ENCODE results near the gene B9D1.

The B9D1 gene

GRCh38 chr17:19299214-19299747 lies 63.2 kb downstream of the B9D1 start:
- no peaks in the 10 kb centered on the region for H3K9me2 ChIP-seq (replicated peaks; ENCODE audit: insufficient read depth, low read length)
- H3K36me3 ChIP-seq (replicated peaks; ENCODE audit: insufficient read depth, low read length), result no peaks in the 10 kb centered on the region
- TF ChIP-seq CTCF (IDR thresholded peaks at IDR 0.05; ENCODE audit: low read length), result no peak
- TF ChIP-seq EZH2 (optimal IDR thresholded peaks at IDR 0.05; ENCODE audit: low read depth, low read length), result no peak
- no peak for TF ChIP-seq EZH2phosphoT487 (IDR thresholded peaks at IDR 0.05; ENCODE audit: low read length)
- no peaks in the 10 kb centered on the region for H3K9me3 ChIP-seq (replicated peaks; ENCODE audit: insufficient read depth, low read length)
- H3K27ac ChIP-seq (ENCODE audit: low read length), result no peak overlapping the region
- DNase-seq, result no peak
- peaks cover 7% of the 10 kb centered on the region; the same call in 1 of the 2 replicates for H3F3A ChIP-seq (ENCODE audit: insufficient read depth, low read length)
- H3K27me3 ChIP-seq (replicated peaks; ENCODE audit: insufficient read depth, low read length), result no peaks in the 10 kb centered on the region
- H3K9ac ChIP-seq (ENCODE audit: low read length), result no peak overlapping the region
- H3K4me3 ChIP-seq (ENCODE audit: low read length), result no peak overlapping the region
- H3K4me1 ChIP-seq (ENCODE audit: low read length), result peaks cover 25% of the 10 kb centered on the region
- H4K20me1 ChIP-seq (ENCODE audit: insufficient read depth, low read length), result no peaks in the 10 kb centered on the region
- no peak overlapping the region for H3K4me2 ChIP-seq (ENCODE audit: low read depth, low read length)
- H3K79me2 ChIP-seq (ENCODE audit: low read length), result peaks cover 3% of the 10 kb centered on the region
- no peak overlapping the region for H2AFZ ChIP-seq (ENCODE audit: low read length)

GRCh38 chr17:19298569-19299213 lies 63.8 kb downstream of the B9D1 start:
- H3F3A ChIP-seq (ENCODE audit: insufficient read depth, low read length), result 0 out of 2 replicates have a peak, but pooled peaks cover 4% of the 10 kb centered on the region
- no peak overlapping the region for H2AFZ ChIP-seq (ENCODE audit: low read length)
- no peak overlapping the region for H3K27ac ChIP-seq (ENCODE audit: low read length)
- peaks cover 19% of the 10 kb centered on the region for H3K4me1 ChIP-seq (ENCODE audit: low read length)
- H3K36me3 ChIP-seq (replicated peaks; ENCODE audit: insufficient read depth, low read length), result no peaks in the 10 kb centered on the region
- H3K9me3 ChIP-seq (replicated peaks; ENCODE audit: insufficient read depth, low read length), result no peaks in the 10 kb centered on the region
- no peak for DNase-seq
- H3K9me2 ChIP-seq (replicated peaks; ENCODE audit: insufficient read depth, low read length), result no peaks in the 10 kb centered on the region
- H3K4me2 ChIP-seq (ENCODE audit: low read depth, low read length), result no peak overlapping the region
- no peak overlapping the region for H3K9ac ChIP-seq (ENCODE audit: low read length)
- no peaks in the 10 kb centered on the region for H3K79me2 ChIP-seq (ENCODE audit: low read length)
- TF ChIP-seq EZH2 (optimal IDR thresholded peaks at IDR 0.05; ENCODE audit: low read depth, low read length) (no peak), CTCF (IDR thresholded peaks at IDR 0.05; ENCODE audit: low read length) (no peak), EZH2phosphoT487 (IDR thresholded peaks at IDR 0.05; ENCODE audit: low read length) (no peak)
- H3K27me3 ChIP-seq (replicated peaks; ENCODE audit: insufficient read depth, low read length), result no peaks in the 10 kb centered on the region
- H4K20me1 ChIP-seq (ENCODE audit: insufficient read depth, low read length), result no peaks in the 10 kb centered on the region
- H3K4me3 ChIP-seq (ENCODE audit: low read length), result no peak overlapping the region

DNA sequence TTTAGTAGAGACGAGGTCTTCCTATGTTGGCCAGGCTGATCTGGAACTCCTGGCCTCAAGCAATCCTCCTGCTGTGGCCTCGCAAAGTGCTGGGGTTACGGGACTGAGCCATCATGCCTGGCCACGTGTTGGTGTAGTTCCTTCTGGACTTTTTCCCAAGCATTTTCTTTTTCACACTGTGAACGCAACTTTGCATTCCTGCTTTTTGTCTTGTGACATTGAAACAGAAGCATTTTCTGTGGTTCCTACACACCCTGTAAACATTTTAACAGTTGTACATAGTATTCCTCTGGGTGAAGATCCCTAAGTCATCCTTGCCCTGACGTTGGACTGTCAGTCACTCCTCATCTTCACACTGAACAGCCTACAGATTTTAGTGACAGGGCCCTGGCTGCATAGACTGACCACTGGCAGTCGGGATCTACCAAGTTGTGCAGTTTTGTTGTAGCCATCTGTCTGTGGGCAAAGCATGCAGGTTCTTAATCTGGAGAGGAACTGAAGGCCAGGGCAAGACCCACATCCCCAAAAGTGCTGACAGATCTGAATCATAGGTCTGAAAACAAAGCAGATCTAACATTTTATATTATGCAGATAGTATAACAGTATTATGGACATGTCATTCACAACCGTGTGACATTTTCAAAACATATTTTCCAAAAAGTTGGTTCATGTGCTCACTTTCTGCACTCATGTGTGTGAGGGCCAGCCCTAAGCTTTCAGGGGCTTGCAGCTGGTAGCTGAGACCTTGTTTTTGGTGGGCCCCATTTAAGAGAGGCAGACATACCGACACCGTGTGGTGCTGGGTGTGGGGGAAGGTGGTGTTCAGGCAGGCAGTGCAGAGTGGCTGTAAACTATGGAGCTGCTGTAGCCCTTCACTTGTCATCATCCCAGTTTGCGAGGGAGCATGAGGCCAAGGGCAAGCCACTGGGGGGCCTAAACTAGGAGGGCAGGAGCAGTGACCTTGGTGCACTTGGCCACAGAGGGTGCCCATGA lies 65.4 kb downstream of the B9D1 start:
- no peak overlapping the region for H3K9ac ChIP-seq (ENCODE audit: low read length)
- no peaks in the 10 kb centered on the region for H3K36me3 ChIP-seq (replicated peaks; ENCODE audit: insufficient read depth, low read length)
- no peak for TF ChIP-seq EZH2phosphoT487 (IDR thresholded peaks at IDR 0.05; ENCODE audit: low read length)
- no peak for TF ChIP-seq EZH2 (optimal IDR thresholded peaks at IDR 0.05; ENCODE audit: low read depth, low read length)
- TF ChIP-seq CTCF (IDR thresholded peaks at IDR 0.05; ENCODE audit: low read length), result no peak
- peaks cover 7% of the 10 kb centered on the region; the same call in 1 of the 2 replicates for H3K4me1 ChIP-seq (ENCODE audit: low read length)
- H3F3A ChIP-seq (ENCODE audit: insufficient read depth, low read length), result no peaks in the 10 kb centered on the region
- no peaks in the 10 kb centered on the region for H3K9me3 ChIP-seq (replicated peaks; ENCODE audit: insufficient read depth, low read length)
- H3K79me2 ChIP-seq (ENCODE audit: low read length), result no peaks in the 10 kb centered on the region
- no peak for DNase-seq
- no peaks in the 10 kb centered on the region for H3K9me2 ChIP-seq (replicated peaks; ENCODE audit: insufficient read depth, low read length)
- H4K20me1 ChIP-seq (ENCODE audit: insufficient read depth, low read length), result no peaks in the 10 kb centered on the region
- H3K4me3 ChIP-seq (ENCODE audit: low read length), result no peak overlapping the region
- no peak overlapping the region for H3K4me2 ChIP-seq (ENCODE audit: low read depth, low read length)
- no peaks in the 10 kb centered on the region for H3K27me3 ChIP-seq (replicated peaks; ENCODE audit: insufficient read depth, low read length)
- H2AFZ ChIP-seq (ENCODE audit: low read length), result no peak overlapping the region
- H3K27ac ChIP-seq (ENCODE audit: low read length), result no peak overlapping the region

Data from MM.1S (cell line).